H1 (cell line): ENCODE results near the gene PLXNB1. TPM values are rescaled to one million over a fixed set of nuclear protein-coding genes. Genes with fewer than 3 reads are reported as not detected.

ENCODE experiments used
- TCF12 ChIP-seq: IDR thresholded peaks from 2 replicates; pipeline ENCODE4 v1.6.1; 2011; ENCODE audit warnings: low read depth, mild to moderate bottlenecking, low read length
- polyA plus RNA-seq, 7 experiments: library from polyadenylated mRNA; depleted of rRNA in 3 of 7; stranded (reverse) in 5 of 7; unstranded in 2 of 7; fragments of >200 nt in 5 of 7; fragments of 200-250 nt in 2 of 7; gene quantifications; 1 replicate in 5 of 7; 2 replicates in 1 of 7; 4 replicates in 1 of 7; pipeline versions ENCODE4 v1.2.1 to v1.2.3, GENCODE V29; 2011 to 2013; ENCODE audit warnings: missing spikeins in 2 of 7, mixed read lengths in 2 of 7
- total RNA-seq: library from RNA; stranded (reverse); fragmentation: NEBNext Ultra II Directional; extraction: Animal tissue kit (Norgen Biotek cat#: 25700); gene quantifications from 2 replicates; pipeline ENCODE4 v1.2.1, GENCODE V29; 2021

PLXNB1 gene
- total and polyA plus RNA-seq, 2 of the 8 experiments (the other 6 are each of a cell fraction or from before 2014, with no cell fraction given) = 109 to 114 TPM

GRCh38 chr3:48426401-48426909, 3.4 kb downstream of the PLXNB1 start (continued):
- TF ChIP-seq TCF12 = no peak
